H1 (cell line): ENCODE measurements around the gene NRIP3. TPM values are rescaled to one million over a fixed set of nuclear protein-coding genes. Genes with fewer than 3 reads are reported as not detected.

Experiments
- BACH1 ChIP-seq: IDR thresholded peaks from 2 replicates; pipeline ENCODE4 v1.6.1; 2012; ENCODE audit warnings: low read length, improper control_type of control experiment
- CEBPB ChIP-seq: IDR thresholded peaks from 2 replicates; pipeline ENCODE4 v1.6.1; 2012; ENCODE audit warnings: low read depth, low read length
- CREB1 ChIP-seq: IDR thresholded peaks from 2 replicates; pipeline ENCODE4 v1.6.1; 2012; ENCODE audit warnings: inconsistent platforms
- POLR2A ChIP-seq, 2 experiments: IDR thresholded peaks; 1 replicate in 1 of 2; 2 replicates in 1 of 2; pipeline ENCODE4 v1.6.1; 2011; ENCODE audit warnings: low read depth in 2 of 2, low read length in 2 of 2, mild to moderate bottlenecking in 2 of 2; ENCODE audit errors: control extremely low read depth in 1 of 2
- RAD21 ChIP-seq, 2 experiments: IDR thresholded peaks in 1 of 2; conservative IDR thresholded peaks in 1 of 2; 2 replicates each; pipeline ENCODE4 v1.6.1; 2011; ENCODE audit warnings: low read depth in 2 of 2, low read length in 2 of 2, improper control_type of control experiment in 1 of 2, inconsistent platforms in 1 of 2, mild to moderate bottlenecking in 1 of 2, moderate library complexity in 1 of 2
- RFX5 ChIP-seq: IDR thresholded peaks from 2 replicates; pipeline ENCODE4 v1.6.1; 2011; ENCODE audit warnings: low read depth, low read length, improper control_type of control experiment, borderline replicate concordance
- SRF ChIP-seq: IDR thresholded peaks from 2 replicates; pipeline ENCODE4 v1.6.1; 2011; ENCODE audit warnings: mild to moderate bottlenecking, low read depth, low read length, moderate library complexity
- TAF1 ChIP-seq: IDR thresholded peaks from 2 replicates; pipeline ENCODE4 v1.6.1; 2011; ENCODE audit warnings: mild to moderate bottlenecking, low read depth, low read length
- polyA plus RNA-seq, 7 experiments: library from polyadenylated mRNA; depleted of rRNA in 3 of 7; stranded (reverse) in 5 of 7; unstranded in 2 of 7; fragments of >200 nt in 5 of 7; fragments of 200-250 nt in 2 of 7; gene quantifications; 1 replicate in 5 of 7; 2 replicates in 1 of 7; 4 replicates in 1 of 7; pipeline versions ENCODE4 v1.2.1 to v1.2.3, GENCODE V29; 2011 to 2013; ENCODE audit warnings: missing spikeins in 2 of 7, mixed read lengths in 2 of 7
- total RNA-seq: library from RNA; stranded (reverse); fragmentation: NEBNext Ultra II Directional; extraction: Animal tissue kit (Norgen Biotek cat#: 25700); gene quantifications from 2 replicates; pipeline ENCODE4 v1.2.1, GENCODE V29; 2021
- TF ChIP-seq, protein P1 (sequence below): IDR thresholded peaks from 2 replicates; pipeline ENCODE4 v1.6.1; 2012; ENCODE audit warnings: inconsistent platforms

The NRIP3 gene
- total and polyA plus RNA-seq, 2 of the 8 experiments (the other 6 are each of a cell fraction or from before 2014, with no cell fraction given) = 3.9 to 7.1 TPM

DNA sequence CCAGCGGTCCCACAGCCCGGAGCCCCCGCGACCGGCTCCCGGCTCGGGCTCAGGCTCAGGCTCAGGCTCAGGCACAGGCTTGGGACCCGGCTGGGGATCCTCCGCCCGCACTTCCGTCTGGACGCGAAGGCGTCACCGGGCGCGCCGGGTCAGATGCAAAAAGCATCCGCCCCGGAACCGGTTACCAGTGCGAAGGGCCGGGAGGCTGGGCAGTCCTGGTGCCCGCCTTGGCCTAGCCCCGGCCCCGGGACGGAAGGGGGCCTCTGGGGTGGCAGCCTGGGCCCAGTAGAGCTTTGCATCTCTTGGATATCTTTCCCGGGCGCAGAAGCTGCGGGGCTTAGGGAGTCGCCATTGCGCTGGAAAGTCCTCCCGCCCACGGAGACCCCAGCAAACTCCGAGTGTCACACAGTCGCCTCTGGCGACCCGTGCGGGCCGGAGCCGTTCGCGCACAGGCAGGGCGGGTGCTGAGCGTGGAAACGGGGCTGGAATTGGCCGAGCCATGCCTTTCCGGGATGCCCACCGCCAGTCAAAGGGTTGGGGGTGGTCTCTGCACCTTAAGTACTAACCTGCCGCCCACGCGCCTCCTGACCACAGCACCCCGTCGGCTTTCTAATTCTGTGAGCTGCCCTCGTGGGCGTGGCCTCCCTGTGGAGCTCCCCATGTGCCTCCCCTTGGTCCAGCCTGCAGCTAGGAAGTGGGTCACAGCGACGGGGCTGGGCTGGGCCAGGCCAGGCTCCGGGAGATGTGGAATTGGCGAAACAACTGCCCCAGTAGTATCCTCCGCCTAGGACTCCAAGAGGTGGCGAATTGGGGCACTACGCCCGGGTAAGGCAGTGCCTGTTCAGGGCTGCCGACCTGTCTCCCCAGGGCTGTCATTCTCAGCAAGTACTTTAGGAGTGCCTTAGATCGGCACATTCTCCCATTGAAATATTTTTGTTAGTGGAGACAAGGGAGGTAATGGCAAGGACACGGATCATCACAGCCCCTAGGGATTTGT is 39.2 kb downstream of the NRIP3 start, which contains the start of gene TMEM9B (continued):
- TF ChIP-seq, protein P1, sequence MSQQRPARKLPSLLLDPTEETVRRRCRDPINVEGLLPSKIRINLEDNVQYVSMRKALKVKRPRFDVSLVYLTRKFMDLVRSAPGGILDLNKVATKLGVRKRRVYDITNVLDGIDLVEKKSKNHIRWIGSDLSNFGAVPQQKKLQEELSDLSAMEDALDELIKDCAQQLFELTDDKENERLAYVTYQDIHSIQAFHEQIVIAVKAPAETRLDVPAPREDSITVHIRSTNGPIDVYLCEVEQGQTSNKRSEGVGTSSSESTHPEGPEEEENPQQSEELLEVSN = no peak; the same call in 1 of the 2 replicates
- TF ChIP-seq SRF = peak; percentile 57
- no peak for TF ChIP-seq CEBPB
- TF ChIP-seq TAF1 = peak; percentile 57
- TF ChIP-seq CREB1 = peak; percentile 97
- TF ChIP-seq POLR2A (IDR thresholded peaks at IDR 0.05; ENCODE audit: control extremely low read depth in 1 of 2, low read depth in 2 of 2, low read length in 2 of 2) = peak; percentile 53 to 91
- TF ChIP-seq BACH1 = 0 out of 2 replicates have a peak, but pooled peaks have one; percentile 47
- TF ChIP-seq RFX5 = 0 out of 2 replicates have a peak, but pooled peaks have one; percentile 15
- no peak; a peak in 1 of 4 replicates for TF ChIP-seq RAD21 (IDR thresholded peaks at IDR 0.05 in 1 of 2, conservative IDR thresholded peaks at IDR 0.05 in 1 of 2; ENCODE audit: low read depth in 2 of 2, low read length in 2 of 2)
